ENCODE data around the gene ROR2. TPM values are rescaled to one million over a fixed set of nuclear protein-coding genes. Genes with fewer than 3 reads are reported as not detected.

The ROR2 gene
- total RNA-seq, 1 experiment from 2014 or later: 5.9 TPM

DNA sequence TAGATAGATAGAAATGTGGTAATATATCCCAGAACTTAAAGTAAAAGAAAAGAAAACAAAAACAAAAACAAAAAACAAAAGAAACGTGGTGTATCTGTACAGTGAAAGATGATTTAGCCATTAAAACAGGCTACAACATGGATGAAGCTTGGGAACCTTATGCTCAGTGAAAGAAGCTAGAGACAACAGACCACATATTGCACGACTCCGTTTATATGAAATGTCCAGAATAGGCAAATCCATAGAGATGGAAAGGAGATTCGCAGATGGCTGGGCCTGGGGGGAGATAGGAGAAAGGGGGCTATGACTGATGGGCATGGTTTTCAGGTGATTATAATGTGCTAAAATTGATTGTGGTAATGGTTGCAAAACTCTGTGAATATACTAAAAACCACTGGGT, 86.6 kb downstream of the ROR2 start:
- no peak overlapping the region for H3K4me3 ChIP-seq (ENCODE audit: low read depth in 2 of 2, low read length in 2 of 2)
- no peaks in the 10 kb centered on the region for H3K27me3 ChIP-seq (ENCODE audit: control insufficient read depth, insufficient read depth, low read length)
- BruUV-seq (replicated peaks): no TSS peak
- ChIA-PET CTCF (no interaction called here), POLR2A (interaction anchor here (0.6 kb wide), 1 partner anchor 18 kb away, joined by 6 read pairs; no protein-coding TSS in a partner anchor)
- ATAC-seq: no peak
- intact Hi-C loops (cut with micrococcal nuclease; ENCODE audit: unreplicated experiment): no loop called here
- no peak overlapping the region for H3K27ac ChIP-seq (ENCODE audit: low read length)
- no peaks in the 10 kb centered on the region for H3K9me3 ChIP-seq (ENCODE audit: control insufficient read depth, insufficient read depth, low read depth, low read length)
- no peak for DNase-seq (ENCODE audit: low read depth, low spot score)
- H3K36me3 ChIP-seq (ENCODE audit: control insufficient read depth, insufficient read depth, low read length): no peaks in the 10 kb centered on the region
- in situ Hi-C loops (cut with HindIII; ENCODE audit: low pct_unique_long_range_greater_than_20kb, low sequenced_read_pairs): no loop called here
- no peaks in the 10 kb centered on the region for H3K4me1 ChIP-seq (ENCODE audit: control insufficient read depth, insufficient read depth, low read length)
- TF ChIP-seq TCF7L2 (IDR thresholded peaks at IDR 0.05; ENCODE audit: low read depth, low read length) (no peak), POLR2AphosphoS5 (IDR thresholded peaks at IDR 0.05; ENCODE audit: low read depth, low read length) (no peak), SIN3A (IDR thresholded peaks at IDR 0.05; ENCODE audit: borderline replicate concordance, insufficient read depth, low read depth, low read length) (no peak)
- TF ChIP-seq, protein P1, sequence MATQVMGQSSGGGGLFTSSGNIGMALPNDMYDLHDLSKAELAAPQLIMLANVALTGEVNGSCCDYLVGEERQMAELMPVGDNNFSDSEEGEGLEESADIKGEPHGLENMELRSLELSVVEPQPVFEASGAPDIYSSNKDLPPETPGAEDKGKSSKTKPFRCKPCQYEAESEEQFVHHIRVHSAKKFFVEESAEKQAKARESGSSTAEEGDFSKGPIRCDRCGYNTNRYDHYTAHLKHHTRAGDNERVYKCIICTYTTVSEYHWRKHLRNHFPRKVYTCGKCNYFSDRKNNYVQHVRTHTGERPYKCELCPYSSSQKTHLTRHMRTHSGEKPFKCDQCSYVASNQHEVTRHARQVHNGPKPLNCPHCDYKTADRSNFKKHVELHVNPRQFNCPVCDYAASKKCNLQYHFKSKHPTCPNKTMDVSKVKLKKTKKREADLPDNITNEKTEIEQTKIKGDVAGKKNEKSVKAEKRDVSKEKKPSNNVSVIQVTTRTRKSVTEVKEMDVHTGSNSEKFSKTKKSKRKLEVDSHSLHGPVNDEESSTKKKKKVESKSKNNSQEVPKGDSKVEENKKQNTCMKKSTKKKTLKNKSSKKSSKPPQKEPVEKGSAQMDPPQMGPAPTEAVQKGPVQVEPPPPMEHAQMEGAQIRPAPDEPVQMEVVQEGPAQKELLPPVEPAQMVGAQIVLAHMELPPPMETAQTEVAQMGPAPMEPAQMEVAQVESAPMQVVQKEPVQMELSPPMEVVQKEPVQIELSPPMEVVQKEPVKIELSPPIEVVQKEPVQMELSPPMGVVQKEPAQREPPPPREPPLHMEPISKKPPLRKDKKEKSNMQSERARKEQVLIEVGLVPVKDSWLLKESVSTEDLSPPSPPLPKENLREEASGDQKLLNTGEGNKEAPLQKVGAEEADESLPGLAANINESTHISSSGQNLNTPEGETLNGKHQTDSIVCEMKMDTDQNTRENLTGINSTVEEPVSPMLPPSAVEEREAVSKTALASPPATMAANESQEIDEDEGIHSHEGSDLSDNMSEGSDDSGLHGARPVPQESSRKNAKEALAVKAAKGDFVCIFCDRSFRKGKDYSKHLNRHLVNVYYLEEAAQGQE (IDR thresholded peaks at IDR 0.05; ENCODE audit: insufficient read depth in 1 of 2, low read depth in 2 of 2, low read length in 1 of 2): no peak
- TF ChIP-seq, protein P2, sequence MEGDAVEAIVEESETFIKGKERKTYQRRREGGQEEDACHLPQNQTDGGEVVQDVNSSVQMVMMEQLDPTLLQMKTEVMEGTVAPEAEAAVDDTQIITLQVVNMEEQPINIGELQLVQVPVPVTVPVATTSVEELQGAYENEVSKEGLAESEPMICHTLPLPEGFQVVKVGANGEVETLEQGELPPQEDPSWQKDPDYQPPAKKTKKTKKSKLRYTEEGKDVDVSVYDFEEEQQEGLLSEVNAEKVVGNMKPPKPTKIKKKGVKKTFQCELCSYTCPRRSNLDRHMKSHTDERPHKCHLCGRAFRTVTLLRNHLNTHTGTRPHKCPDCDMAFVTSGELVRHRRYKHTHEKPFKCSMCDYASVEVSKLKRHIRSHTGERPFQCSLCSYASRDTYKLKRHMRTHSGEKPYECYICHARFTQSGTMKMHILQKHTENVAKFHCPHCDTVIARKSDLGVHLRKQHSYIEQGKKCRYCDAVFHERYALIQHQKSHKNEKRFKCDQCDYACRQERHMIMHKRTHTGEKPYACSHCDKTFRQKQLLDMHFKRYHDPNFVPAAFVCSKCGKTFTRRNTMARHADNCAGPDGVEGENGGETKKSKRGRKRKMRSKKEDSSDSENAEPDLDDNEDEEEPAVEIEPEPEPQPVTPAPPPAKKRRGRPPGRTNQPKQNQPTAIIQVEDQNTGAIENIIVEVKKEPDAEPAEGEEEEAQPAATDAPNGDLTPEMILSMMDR (IDR thresholded peaks at IDR 0.05): no peak

DNA sequence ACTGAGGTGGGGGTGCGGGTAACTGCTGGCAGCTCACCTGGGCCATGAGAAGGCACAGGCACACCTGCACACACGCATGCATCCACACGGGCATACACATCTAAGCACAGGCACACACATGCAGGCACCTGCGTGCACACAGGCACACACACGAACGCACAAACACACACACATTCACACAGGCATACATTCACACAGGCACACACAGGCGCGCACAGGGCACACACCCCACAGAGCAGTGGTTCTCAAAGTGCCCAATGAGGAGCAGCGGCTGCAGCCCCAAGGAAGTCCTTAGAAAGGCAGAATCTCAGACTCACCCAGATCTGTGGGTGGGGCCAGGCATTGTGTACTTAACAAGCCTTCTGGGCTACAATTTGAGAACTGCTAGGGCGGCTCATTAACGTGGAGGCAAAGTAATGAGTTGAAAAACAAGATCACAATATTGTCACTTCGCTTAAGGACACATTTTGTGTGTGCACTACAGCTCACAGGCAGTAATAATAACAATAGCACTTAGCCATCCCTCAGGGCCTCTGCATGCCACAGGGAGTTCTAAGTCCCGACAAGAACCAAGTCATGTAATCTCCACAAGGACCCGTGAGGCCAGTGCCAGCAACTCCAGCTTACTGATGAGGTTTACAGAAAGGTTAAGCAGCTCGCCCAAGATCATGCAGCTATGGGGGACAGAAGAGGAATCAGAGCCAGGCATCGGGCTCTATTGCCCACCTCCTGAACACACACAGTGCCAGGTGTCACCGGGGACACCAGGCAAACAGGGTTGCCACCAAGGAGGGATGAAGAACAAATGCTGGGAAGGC, 91.6 kb downstream of the ROR2 start:
- intact Hi-C loops (cut with micrococcal nuclease; ENCODE audit: unreplicated experiment) (no loop called here), in situ Hi-C loops (cut with HindIII; ENCODE audit: low pct_unique_long_range_greater_than_20kb, low sequenced_read_pairs) (no loop called here)
- no peaks in the 10 kb centered on the region for H3K27me3 ChIP-seq (ENCODE audit: control insufficient read depth, insufficient read depth, low read length)
- ChIA-PET POLR2A (no interaction called here), CTCF (no interaction called here)
- DNase-seq (ENCODE audit: low read depth, low spot score): no peak
- no peaks in the 10 kb centered on the region for H3K4me1 ChIP-seq (ENCODE audit: control insufficient read depth, insufficient read depth, low read length)
- no peaks in the 10 kb centered on the region for H3K36me3 ChIP-seq (ENCODE audit: control insufficient read depth, insufficient read depth, low read length)
- no peaks in the 10 kb centered on the region for H3K9me3 ChIP-seq (ENCODE audit: control insufficient read depth, insufficient read depth, low read depth, low read length)
- no peak overlapping the region for H3K27ac ChIP-seq (ENCODE audit: low read length)
- ATAC-seq: no peak
- no peak overlapping the region for H3K4me3 ChIP-seq (ENCODE audit: low read depth in 2 of 2, low read length in 2 of 2)
- BruUV-seq (replicated peaks): no TSS peak
- TF ChIP-seq SIN3A (IDR thresholded peaks at IDR 0.05; ENCODE audit: borderline replicate concordance, insufficient read depth, low read depth, low read length) (no peak), POLR2AphosphoS5 (IDR thresholded peaks at IDR 0.05; ENCODE audit: low read depth, low read length) (no peak), TCF7L2 (IDR thresholded peaks at IDR 0.05; ENCODE audit: low read depth, low read length) (no peak)
- TF ChIP-seq, protein P1 (IDR thresholded peaks at IDR 0.05; ENCODE audit: insufficient read depth in 1 of 2, low read depth in 2 of 2, low read length in 1 of 2): no peak
- TF ChIP-seq, protein P2 (IDR thresholded peaks at IDR 0.05): no peak

Measured in Panc1 (cell line).